ENCODE measurements around the gene ABO.
"Not testable (repeated sequence)": the region's sequence is repeated elsewhere in the genome, so short reads cannot be mapped to it uniquely, and the experiment has no call there.

DNA sequence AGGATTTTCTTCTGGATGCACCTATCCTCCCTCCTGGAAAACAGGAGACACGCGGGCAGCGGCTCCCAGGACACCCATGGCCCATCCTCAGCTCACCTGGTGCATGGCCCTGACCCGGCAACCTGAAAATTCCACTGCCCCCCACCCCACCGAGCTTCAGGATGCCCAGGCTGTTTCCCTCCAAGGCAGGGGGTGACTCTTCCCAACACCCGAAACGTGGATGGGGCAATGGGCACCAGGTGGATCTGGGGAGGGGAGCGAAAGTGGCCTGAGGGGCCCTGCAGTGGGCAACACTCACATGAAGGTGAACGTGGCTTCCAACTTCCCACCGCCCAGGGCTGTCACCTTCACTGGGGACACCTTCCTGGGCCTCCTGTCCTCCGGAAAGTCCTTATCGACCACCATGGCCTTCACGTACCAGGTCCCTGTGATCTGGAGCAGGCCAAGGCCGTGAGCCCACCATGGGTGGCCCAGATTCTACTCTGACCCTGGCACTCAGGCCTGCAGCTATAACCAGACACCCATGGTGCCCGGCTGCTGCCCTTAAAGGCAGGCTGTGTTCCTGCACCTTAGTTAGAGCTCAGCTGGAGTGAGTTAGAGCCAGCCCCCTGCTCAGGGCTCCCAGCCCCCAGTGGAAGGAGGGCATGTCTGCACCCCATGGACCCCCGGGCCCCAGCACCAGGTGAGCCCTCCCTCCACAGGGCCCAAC is 66.7 kb downstream of the ABO start:
- TF ChIP-seq MTA2 (IDR thresholded peaks at IDR 0.05; ENCODE audit: low read depth); PCBP2 (IDR thresholded peaks at IDR 0.05; ENCODE audit: low read depth, low read length, poor library complexity, severe bottlenecking): not testable (repeated sequence)
- TF ChIP-seq, protein P1, sequence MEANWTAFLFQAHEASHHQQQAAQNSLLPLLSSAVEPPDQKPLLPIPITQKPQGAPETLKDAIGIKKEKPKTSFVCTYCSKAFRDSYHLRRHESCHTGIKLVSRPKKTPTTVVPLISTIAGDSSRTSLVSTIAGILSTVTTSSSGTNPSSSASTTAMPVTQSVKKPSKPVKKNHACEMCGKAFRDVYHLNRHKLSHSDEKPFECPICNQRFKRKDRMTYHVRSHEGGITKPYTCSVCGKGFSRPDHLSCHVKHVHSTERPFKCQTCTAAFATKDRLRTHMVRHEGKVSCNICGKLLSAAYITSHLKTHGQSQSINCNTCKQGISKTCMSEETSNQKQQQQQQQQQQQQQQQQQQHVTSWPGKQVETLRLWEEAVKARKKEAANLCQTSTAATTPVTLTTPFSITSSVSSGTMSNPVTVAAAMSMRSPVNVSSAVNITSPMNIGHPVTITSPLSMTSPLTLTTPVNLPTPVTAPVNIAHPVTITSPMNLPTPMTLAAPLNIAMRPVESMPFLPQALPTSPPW (CRISPR knock-in tag; IDR thresholded peaks at IDR 0.05), result not testable (repeated sequence)

Measured in K562 (cell line).